Measurements from ENCODE around the gene ZNF48. TPM values are rescaled to one million over a fixed set of nuclear protein-coding genes. Genes with fewer than 3 reads are reported as not detected.
"Not testable (repeated sequence)": the region's sequence is repeated elsewhere in the genome, so short reads cannot be mapped to it uniquely, and the experiment has no call there.

The ZNF48 gene
- polyA plus RNA-seq, 1 donor: 12.4 TPM

DNA sequence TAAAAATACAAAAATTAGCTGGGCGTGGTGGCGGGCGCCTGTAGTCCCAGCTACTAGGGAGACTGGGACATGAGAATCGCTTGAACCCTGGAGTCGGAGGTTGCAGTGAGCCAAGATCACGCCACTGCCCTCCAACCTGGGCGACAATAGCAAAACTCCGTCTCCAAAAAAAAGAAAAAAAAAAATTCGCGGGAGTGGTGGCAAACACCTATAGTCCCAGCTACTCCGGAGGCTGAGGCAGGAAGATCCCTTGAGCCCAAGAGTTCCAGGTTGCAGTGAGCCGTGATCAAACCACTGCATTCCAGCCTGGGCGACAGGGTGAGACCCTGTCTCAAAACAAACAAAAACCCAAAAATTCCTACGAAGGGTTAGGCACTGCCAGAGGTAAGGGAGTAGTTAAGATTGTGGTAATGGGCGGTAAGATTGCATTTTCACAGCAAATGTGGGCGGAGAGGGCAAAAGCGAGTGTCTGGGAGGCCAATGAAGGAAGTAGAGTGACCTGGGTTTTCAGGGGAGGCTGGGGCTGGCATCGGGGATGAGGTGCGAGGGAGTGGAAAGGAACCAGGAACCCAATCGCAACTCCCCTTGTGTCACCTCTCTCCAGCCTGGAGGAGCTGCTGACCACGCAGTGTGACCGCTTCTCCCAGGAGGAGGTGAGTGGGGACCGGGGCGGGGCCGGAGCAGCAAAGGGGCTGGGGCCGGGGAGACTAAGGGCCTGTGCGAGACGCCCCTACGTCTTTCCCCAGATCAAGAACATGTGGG lies 18.0 kb upstream of the ZNF48 start:
- DNase-seq: no peak

- peak; percentile 88 for DNase-seq
Measured at GRCh38 chr16:30377812-30378235, 17.4 kb upstream of the ZNF48 start.

- DNase-seq: peak; percentile 98
Measured at GRCh38 chr16:30378236-30379157, 16.7 kb upstream of the ZNF48 start.

- DNase-seq: no peak
Measured at GRCh38 chr16:30379158-30379783, 15.9 kb upstream of the ZNF48 start.

- no peak for DNase-seq
Measured at GRCh38 chr16:30380072-30380802, 15.0 kb upstream of the ZNF48 start.

GRCh38 chr16:30380803-30381208 lies 14.4 kb upstream of the ZNF48 start:
- DNase-seq: no peak

DNA sequence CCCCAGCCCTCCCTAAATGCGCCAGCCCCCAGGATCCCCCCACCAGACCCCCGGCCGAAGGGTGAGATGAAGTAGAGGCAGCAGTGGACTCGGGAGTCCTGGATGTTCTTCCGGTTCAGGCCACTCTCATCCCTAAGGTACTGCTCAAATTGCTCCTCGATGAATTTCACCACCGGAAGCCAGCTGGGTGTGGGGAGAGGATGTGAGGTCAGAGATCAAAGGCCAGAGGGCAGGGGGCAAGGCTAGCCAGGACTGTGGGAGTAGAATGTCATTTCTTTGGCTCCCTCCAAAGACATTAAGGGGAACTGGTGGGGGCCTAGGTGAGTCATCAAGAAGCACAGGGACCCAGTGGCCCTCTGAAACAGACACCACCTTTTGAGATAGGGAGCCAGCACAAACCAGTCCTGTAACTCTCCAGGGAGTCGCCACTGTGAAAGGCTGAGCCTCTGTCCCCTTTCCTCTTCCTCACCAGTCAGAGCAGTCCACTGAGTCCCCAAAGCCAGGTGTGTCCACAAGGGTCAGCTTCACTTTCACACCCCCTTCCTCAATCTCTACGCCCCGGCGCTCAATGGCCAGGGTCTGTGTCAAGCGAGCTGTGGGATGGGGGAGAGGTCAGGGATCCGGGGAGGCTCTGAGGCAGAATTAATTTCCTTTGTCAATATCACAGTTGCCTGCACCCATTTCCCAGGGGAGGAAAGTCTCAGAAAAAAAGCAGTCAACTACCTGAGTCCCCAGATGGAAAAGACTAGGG lies 13.8 kb upstream of the ZNF48 start:
- no peak for DNase-seq

- no peak for DNase-seq
Measured at GRCh38 chr16:30382111-30382881, 12.9 kb upstream of the ZNF48 start, which contains the start of gene SEPTIN1. Gene SEPTIN1, minus strand, starts transcription at chr16:30382561. Its CDS starts 19 bp downstream, at chr16:30382542.

GRCh38 chr16:30383521-30383920 lies 11.7 kb upstream of the ZNF48 start:
- DNase-seq: no peak

DNA sequence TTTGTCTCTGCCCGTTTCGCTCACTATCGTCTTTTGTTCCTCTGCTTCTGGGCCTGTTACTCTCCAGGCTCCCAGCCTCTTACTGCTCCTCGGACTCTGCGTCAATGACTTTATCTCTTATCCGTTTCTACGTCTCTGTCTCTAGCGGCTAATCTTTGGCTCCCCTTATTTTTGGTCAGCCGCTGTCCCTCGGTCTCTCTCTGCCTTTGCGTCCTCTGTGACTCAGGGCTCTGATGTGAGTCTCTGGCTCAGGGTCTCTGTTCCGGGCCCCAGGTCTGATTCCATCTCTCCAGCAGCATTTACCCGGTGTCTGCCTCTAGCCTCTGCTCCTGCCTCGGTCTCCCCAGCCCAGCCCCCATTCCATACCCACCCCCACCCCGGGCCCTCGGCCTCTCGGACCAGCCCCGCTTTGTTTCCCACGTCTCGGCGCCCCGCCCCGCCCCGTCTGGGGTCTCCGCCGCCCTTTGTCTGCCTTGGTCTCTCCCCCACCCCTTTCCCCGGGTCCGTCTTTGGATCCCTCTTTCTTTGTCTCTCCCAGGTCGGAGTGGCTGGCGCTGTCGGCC lies 547 bp upstream of the ZNF48 start:
- DNase-seq: no peak

DNA sequence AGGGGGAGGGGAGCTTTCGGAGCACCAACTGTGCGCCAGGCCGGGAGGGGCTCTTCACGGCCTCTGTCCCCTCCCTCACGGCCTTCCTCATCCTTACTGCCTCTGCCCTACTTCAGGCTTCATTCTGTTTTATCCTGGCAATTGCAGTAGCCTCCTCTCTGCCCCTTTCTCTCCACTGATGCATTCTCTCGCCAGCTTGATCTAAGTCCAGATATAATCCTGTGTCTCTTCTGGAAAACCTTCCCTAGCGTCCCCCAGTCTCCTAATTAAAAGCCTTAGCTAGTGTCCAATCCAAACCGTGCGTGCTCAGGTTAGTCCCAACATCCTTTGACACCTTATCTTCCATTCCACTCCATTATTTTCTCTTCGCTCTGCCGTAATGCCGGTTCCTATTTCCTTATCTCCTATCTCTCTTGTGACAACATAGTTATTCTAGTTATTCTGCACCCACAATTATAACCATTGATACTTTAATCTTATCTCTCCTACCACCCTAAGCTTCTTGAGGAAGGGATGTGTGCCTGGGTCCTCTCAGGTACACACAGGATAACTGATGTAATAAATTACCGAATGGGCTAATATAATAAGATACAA lies 869 bp downstream of the ZNF48 start:
- DNase-seq: no peak

- DNase-seq: not testable (repeated sequence)
Measured at GRCh38 chr16:30396627-30397026, 1.4 kb downstream of the ZNF48 start.

DNA sequence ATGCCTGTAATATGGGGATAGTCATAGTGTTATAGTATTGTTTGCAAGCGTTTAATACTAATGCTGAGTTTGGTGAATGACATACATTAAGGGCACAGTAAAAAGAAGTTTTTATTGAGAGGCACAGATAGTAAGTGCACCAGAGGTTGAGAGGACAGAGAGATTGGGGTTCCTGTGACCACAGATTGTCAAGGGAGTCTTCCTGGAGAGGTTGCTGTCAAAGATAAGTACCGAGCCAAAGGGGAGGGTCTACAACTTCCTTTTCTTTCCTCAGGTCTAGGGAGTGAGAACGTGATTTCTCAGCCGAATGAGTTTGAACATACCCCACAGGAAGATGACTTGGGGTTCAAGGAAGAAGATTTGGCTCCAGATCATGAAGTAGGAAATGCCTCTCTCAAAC lies 1.8 kb downstream of the ZNF48 start:
- DNase-seq: no peak

DNA sequence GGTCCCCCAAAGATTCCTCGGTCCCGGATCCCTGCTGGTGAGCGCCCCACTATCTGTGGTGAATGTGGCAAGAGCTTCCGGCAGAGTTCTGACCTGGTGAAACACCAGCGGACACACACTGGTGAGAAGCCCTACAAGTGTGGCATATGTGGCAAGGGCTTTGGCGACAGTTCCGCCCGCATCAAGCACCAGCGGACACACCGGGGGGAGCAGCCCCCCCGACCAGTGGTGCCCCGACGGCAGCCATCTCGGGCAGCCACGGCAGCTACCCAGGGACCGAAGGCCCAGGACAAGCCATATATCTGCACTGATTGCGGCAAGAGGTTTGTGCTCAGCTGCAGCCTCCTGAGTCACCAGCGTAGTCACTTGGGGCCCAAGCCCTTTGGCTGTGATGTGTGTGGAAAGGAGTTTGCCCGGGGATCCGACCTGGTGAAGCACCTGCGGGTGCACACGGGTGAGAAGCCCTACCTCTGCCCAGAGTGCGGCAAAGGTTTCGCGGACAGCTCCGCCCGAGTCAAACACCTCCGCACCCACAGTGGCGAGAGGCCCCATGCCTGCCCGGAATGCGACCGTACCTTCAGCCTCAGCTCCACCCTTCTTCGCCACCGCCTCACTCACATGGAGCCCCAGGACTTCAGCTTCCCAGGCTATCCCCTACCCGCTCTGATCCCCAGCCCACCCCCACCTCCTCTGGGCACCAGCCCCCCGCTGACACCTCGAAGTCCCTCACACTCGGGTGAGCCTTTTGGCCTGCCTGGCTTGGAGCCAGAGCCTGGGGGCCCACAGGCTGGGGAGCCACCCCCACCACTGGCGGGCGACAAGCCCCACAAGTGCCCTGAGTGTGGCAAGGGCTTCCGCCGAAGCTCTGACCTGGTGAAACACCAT lies 2.8 kb downstream of the ZNF48 start:
- no peak for DNase-seq

- DNase-seq: no peak
Measured at GRCh38 chr16:30398661-30399434, 3.6 kb downstream of the ZNF48 start.

- DNase-seq: no peak
Measured at GRCh38 chr16:30399435-30400186, 4.4 kb downstream of the ZNF48 start.
